ENCODE results near the gene C1orf232. TPM values are rescaled to one million over a fixed set of nuclear protein-coding genes. Genes with fewer than 3 reads are reported as not detected.

Gene C1orf232
- polyA plus RNA-seq, 2 donors = not detected

DNA sequence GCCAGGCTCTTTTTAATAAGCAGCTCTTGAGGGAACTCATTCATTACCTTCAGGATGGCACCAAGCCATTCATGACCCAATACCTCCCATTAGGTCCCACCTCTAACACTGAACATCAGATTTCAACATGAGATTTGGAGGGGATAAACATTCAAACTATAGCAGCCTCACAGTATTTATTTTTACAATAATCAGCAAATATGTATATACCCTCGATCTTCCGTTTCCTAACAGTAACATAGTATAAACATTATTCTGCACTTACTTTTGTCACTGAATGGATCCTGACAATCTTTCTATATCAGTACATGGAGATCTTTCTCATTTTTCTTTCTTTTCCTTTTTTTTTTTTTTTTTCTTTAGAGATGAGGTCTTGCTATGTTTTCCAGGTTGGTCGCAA is 27.0 kb upstream of the C1orf232 start:
- H3K9me3 ChIP-seq (ENCODE audit: control insufficient read depth in 2 of 2, insufficient read depth in 1 of 2, low read depth in 1 of 2, low read length in 1 of 2) = no peaks in the 10 kb centered on the region
- H3K36me3 ChIP-seq (ENCODE audit: control insufficient read depth in 2 of 2, insufficient read depth in 2 of 2, low read length in 1 of 2) = no peaks in the 10 kb centered on the region
- no peak overlapping the region for H3K4me3 ChIP-seq (ENCODE audit: low read depth in 1 of 2, low read length in 2 of 2)
- H3K27me3 ChIP-seq (ENCODE audit: control insufficient read depth in 1 of 2, insufficient read depth in 2 of 2, low read length in 2 of 2) = no peaks in the 10 kb centered on the region
- no peaks in the 10 kb centered on the region for H3K4me1 ChIP-seq (ENCODE audit: control insufficient read depth in 2 of 2, insufficient read depth in 2 of 2, low read length in 1 of 2)
- WGBS, 2 donors = 56 to 72% methylated on average over 3 of the region's 3 CpGs
- no peak overlapping the region for H3K27ac ChIP-seq (ENCODE audit: low read depth in 2 of 2, low read length in 1 of 2)

DNA sequence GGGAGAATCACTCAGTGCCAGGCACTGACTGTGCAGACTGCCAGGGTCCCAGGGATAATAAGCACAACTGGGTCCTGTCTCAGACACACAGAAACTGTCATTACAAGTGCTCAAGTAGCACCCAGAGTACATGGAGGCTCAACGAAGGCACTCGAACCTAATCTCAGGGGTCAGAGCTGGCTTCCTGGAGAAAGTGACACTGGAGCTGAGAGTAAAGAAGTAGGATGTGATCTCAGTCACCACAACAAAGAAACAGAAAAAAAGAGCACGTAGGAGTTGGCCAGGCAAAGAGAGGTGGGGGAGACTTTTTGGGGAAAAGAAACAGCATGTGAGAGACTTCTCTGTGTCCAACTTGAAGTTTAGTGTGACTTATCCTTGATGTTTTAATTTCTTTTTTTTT is 23.0 kb upstream of the C1orf232 start:
- Histone ChIP-seq H3K9me3 (ENCODE audit: control insufficient read depth in 2 of 2, insufficient read depth in 1 of 2, low read depth in 1 of 2, low read length in 1 of 2) (no peaks in the 10 kb centered on the region), H3K27ac (ENCODE audit: low read depth in 2 of 2, low read length in 1 of 2) (no peak overlapping the region), H3K4me1 (ENCODE audit: control insufficient read depth in 2 of 2, insufficient read depth in 2 of 2, low read length in 1 of 2) (no peaks in the 10 kb centered on the region), H3K27me3 (ENCODE audit: control insufficient read depth in 1 of 2, insufficient read depth in 2 of 2, low read length in 2 of 2) (no peaks in the 10 kb centered on the region), H3K36me3 (ENCODE audit: control insufficient read depth in 2 of 2, insufficient read depth in 2 of 2, low read length in 1 of 2) (peaks cover 0 to 11% of the 10 kb centered on the region in 2 donors), H3K4me3 (ENCODE audit: low read depth in 1 of 2, low read length in 2 of 2) (no peak overlapping the region)
- WGBS, 2 donors = 47 to 53% methylated on average over 3 of the region's 3 CpGs

DNA sequence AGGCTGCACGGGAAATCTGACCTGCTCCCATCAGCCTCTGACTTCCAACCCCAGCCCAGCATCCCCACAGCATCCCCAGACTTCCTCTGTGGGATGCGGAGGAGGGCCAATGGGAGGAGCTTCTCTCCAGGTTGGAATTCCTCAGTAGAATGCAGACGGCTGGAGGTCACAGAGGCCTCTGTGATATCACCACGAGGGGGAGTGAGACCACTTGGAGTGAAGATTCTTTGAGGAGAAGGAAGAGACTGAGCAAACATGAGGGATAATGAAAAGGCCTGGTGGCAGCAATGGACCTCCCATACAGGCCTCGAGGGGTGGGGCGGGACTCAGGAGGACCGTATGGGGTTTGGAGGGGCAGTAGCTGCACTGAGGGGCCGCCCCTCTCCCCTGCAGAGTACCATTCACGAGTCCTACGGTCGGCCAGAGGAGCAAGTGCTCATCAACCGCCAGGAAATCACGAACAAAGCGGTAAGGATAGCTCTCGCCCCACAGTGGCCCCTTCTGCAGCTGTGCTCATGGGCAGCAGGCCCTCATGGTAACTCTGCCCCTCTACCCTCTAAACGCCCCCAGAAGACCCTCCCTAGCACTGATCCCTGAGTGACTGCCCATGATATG is 21.7 kb upstream of the C1orf232 start, which contains the start of gene CATSPER4:
CATSPER4 (plus strand) TSS at position 230 of the 615 bp plus-strand sequence; CDS start at position 256, 26 bp downstream.
- H3K4me1 ChIP-seq (ENCODE audit: control insufficient read depth in 2 of 2, insufficient read depth in 2 of 2, low read length in 1 of 2) = no peaks in the 10 kb centered on the region
- H3K36me3 ChIP-seq (ENCODE audit: control insufficient read depth in 2 of 2, insufficient read depth in 2 of 2, low read length in 1 of 2) = peaks cover 0 to 16% of the 10 kb centered on the region in 2 donors
- 50 to 60% methylated on average over 16 of the region's 16 CpGs for WGBS, 2 donors
- no peak within 1 kb of the TSS for H3K27ac ChIP-seq (ENCODE audit: low read depth in 2 of 2, low read length in 1 of 2)
- no peaks in the 10 kb centered on the region for H3K9me3 ChIP-seq (ENCODE audit: control insufficient read depth in 2 of 2, insufficient read depth in 1 of 2, low read depth in 1 of 2, low read length in 1 of 2)
- H3K4me3 ChIP-seq (ENCODE audit: low read depth in 1 of 2, low read length in 2 of 2) = no peak within 1 kb of the TSS
- no peaks in the 10 kb centered on the region for H3K27me3 ChIP-seq (ENCODE audit: control insufficient read depth in 1 of 2, insufficient read depth in 2 of 2, low read length in 2 of 2)

DNA sequence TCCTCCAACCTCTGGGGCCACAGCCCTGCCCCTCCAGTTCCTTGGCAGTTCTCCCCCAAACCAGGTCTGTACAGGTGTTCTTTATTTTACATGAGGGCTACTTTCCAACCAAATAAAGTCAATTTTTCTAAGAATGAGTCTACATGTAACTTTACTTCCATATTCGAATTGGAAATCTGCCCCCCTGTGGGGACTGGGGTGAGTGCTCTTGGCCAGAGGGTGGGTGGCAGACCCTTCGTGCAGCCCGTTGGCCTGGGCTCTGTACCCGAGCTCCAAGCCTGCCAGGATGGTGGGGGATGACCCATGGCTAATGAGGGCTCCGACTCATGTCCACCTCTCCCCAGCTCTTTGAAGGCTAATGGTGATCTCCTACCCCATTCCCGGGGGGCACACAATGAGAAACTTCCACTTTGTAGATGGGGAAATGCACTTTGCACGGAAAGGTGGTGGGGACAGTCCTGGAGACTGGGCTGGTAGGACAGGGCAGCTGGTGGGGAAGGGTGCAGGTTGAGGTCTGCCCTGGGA is 21.1 kb upstream of the C1orf232 start:
- 78 to 83% methylated on average over 7 of the region's 7 CpGs for WGBS, 2 donors
- H3K4me1 ChIP-seq (ENCODE audit: control insufficient read depth in 2 of 2, insufficient read depth in 2 of 2, low read length in 1 of 2) = no peaks in the 10 kb centered on the region
- H3K9me3 ChIP-seq (ENCODE audit: control insufficient read depth in 2 of 2, insufficient read depth in 1 of 2, low read depth in 1 of 2, low read length in 1 of 2) = no peaks in the 10 kb centered on the region
- peaks cover 0 to 18% of the 10 kb centered on the region in 2 donors for H3K36me3 ChIP-seq (ENCODE audit: control insufficient read depth in 2 of 2, insufficient read depth in 2 of 2, low read length in 1 of 2)
- H3K4me3 ChIP-seq (ENCODE audit: low read depth in 1 of 2, low read length in 2 of 2) = no peak overlapping the region
- no peaks in the 10 kb centered on the region for H3K27me3 ChIP-seq (ENCODE audit: control insufficient read depth in 1 of 2, insufficient read depth in 2 of 2, low read length in 2 of 2)
- no peak overlapping the region for H3K27ac ChIP-seq (ENCODE audit: low read depth in 2 of 2, low read length in 1 of 2)

DNA sequence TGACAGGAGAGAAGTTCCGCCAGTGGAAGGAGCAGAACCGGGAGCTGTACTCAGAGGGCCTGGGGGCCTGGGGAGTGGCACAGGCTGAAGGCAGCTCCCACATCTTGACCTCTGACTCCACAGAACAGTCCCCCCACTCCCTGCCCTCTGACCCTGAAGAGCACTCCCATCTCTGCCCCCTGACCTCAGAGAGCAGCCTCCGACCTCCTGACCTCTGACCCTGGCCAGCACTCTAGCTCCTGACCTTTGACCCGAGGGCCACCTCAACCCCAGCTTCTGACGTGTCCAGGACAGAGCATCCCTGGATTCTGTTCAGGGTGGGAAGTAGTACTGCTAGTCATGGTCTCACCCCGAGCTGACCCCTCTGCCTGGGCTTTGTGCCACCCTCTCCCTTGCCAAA is 20.6 kb upstream of the C1orf232 start:
- H3K9me3 ChIP-seq (ENCODE audit: control insufficient read depth in 2 of 2, insufficient read depth in 1 of 2, low read depth in 1 of 2, low read length in 1 of 2) = no peaks in the 10 kb centered on the region
- peaks cover 0 to 19% of the 10 kb centered on the region in 2 donors for H3K36me3 ChIP-seq (ENCODE audit: control insufficient read depth in 2 of 2, insufficient read depth in 2 of 2, low read length in 1 of 2)
- H3K4me3 ChIP-seq (ENCODE audit: low read depth in 1 of 2, low read length in 2 of 2) = no peak overlapping the region
- WGBS, 2 donors = 76 to 80% methylated on average over 6 of the region's 6 CpGs
- no peaks in the 10 kb centered on the region for H3K27me3 ChIP-seq (ENCODE audit: control insufficient read depth in 1 of 2, insufficient read depth in 2 of 2, low read length in 2 of 2)
- no peaks in the 10 kb centered on the region for H3K4me1 ChIP-seq (ENCODE audit: control insufficient read depth in 2 of 2, insufficient read depth in 2 of 2, low read length in 1 of 2)
- no peak overlapping the region for H3K27ac ChIP-seq (ENCODE audit: low read depth in 2 of 2, low read length in 1 of 2)

DNA sequence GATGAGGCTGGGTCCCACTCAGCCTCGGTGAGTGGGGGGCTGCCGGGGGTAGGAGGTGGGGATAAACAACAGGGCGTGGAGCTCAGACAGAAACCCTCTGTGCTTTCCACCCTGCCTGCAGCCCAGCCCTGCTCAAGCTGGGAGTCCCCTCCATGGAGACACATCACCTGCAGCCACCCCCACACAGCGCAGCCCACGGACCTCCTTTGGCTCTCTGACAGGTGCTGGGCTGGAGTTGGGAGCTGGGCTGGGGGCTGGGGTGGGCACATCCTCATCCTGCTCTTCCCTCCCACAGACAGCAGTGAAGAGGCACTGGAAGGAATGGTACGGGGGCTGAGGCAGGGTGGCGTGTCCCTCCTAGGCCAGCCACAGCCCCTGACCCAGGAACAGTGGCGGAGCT is 19.7 kb upstream of the C1orf232 start:
- Histone ChIP-seq H3K9me3 (ENCODE audit: control insufficient read depth in 2 of 2, insufficient read depth in 1 of 2, low read depth in 1 of 2, low read length in 1 of 2) (no peaks in the 10 kb centered on the region), H3K27ac (ENCODE audit: low read depth in 2 of 2, low read length in 1 of 2) (no peak overlapping the region), H3K4me1 (ENCODE audit: control insufficient read depth in 2 of 2, insufficient read depth in 2 of 2, low read length in 1 of 2) (no peaks in the 10 kb centered on the region), H3K27me3 (ENCODE audit: control insufficient read depth in 1 of 2, insufficient read depth in 2 of 2, low read length in 2 of 2) (no peaks in the 10 kb centered on the region), H3K36me3 (ENCODE audit: control insufficient read depth in 2 of 2, insufficient read depth in 2 of 2, low read length in 1 of 2) (peaks cover 0 to 23% of the 10 kb centered on the region in 2 donors), H3K4me3 (ENCODE audit: low read depth in 1 of 2, low read length in 2 of 2) (no peak overlapping the region)
- 88 to 94% methylated on average over 8 of the region's 8 CpGs for WGBS, 2 donors

DNA sequence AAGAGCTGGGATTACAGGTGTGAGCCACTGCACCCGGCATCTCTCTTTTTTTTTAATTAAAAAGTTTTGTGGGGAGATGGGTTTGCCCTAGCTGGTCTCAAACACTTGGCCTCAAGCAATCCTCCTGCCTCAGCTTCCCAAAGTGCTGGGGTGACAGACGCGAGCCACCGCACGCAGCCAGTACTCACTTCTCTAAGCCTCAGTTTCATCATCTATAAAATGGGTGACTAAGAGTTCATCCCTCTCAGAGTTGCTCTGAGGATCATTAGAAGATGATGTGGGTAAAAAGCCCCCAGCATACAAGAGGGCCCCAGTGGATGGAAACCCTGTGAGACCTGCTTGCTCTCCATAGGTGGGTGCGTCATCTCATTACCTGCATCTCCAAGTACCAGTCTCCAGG is 19.1 kb upstream of the C1orf232 start:
- Histone ChIP-seq H3K27ac (ENCODE audit: low read depth in 2 of 2, low read length in 1 of 2) (no peak overlapping the region), H3K4me3 (ENCODE audit: low read depth in 1 of 2, low read length in 2 of 2) (no peak overlapping the region), H3K9me3 (ENCODE audit: control insufficient read depth in 2 of 2, insufficient read depth in 1 of 2, low read depth in 1 of 2, low read length in 1 of 2) (no peaks in the 10 kb centered on the region), H3K4me1 (ENCODE audit: control insufficient read depth in 2 of 2, insufficient read depth in 2 of 2, low read length in 1 of 2) (no peaks in the 10 kb centered on the region), H3K27me3 (ENCODE audit: control insufficient read depth in 1 of 2, insufficient read depth in 2 of 2, low read length in 2 of 2) (no peaks in the 10 kb centered on the region), H3K36me3 (ENCODE audit: control insufficient read depth in 2 of 2, insufficient read depth in 2 of 2, low read length in 1 of 2) (peaks cover 0 to 28% of the 10 kb centered on the region in 2 donors)
- WGBS, 2 donors = 91 to 96% methylated on average over 6 of the region's 6 CpGs

DNA sequence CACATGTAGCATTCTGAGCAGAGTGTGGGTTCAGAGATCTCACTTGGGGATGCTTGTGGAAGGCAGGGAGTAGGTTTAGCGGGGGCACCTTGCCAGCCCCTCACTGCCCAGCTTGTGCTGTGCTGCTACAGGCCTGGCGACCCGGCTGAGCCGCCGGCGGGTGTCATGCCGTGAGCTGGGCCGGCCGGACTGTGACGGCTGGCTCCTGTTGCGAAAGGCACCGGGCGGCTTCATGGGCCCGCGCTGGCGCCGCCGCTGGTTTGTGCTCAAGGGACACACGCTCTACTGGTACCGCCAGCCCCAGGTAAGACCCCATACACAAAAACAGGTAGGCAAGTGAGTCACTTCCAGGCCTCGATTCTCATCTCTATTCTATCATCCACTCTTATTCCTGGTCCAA is 16.1 kb upstream of the C1orf232 start:
- H3K36me3 ChIP-seq (ENCODE audit: control insufficient read depth in 2 of 2, insufficient read depth in 2 of 2, low read length in 1 of 2) = peaks cover 0 to 38% of the 10 kb centered on the region in 2 donors
- WGBS, 2 donors = 94 to 96% methylated on average over 21 of the region's 21 CpGs
- no peak overlapping the region for H3K4me3 ChIP-seq (ENCODE audit: low read depth in 1 of 2, low read length in 2 of 2)
- no peak overlapping the region for H3K27ac ChIP-seq (ENCODE audit: low read depth in 2 of 2, low read length in 1 of 2)
- no peaks in the 10 kb centered on the region for H3K9me3 ChIP-seq (ENCODE audit: control insufficient read depth in 2 of 2, insufficient read depth in 1 of 2, low read depth in 1 of 2, low read length in 1 of 2)
- H3K4me1 ChIP-seq (ENCODE audit: control insufficient read depth in 2 of 2, insufficient read depth in 2 of 2, low read length in 1 of 2) = peaks cover 4 to 5% of the 10 kb centered on the region in 2 donors
- H3K27me3 ChIP-seq (ENCODE audit: control insufficient read depth in 1 of 2, insufficient read depth in 2 of 2, low read length in 2 of 2) = no peaks in the 10 kb centered on the region

DNA sequence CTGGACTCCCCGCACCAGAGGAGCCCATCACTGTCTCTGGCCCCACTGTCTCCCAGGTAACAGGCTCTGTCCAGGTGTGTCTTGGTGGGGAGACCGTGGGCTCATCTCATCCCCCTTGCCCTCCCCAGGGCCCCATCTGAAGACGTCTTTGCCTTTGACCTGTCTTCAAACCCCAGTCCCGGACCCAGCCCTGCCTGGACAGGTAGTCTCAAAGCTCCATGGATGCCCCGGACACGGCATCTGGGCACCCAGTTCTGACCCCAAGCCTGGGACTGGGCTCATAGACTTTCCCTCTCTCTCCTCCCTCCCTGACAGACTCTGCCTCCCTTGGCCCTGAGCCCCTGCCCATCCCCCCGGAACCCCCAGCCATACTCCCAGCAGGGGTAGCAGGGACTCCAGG is 15.3 kb upstream of the C1orf232 start:
- Histone ChIP-seq H3K27me3 (ENCODE audit: control insufficient read depth in 1 of 2, insufficient read depth in 2 of 2, low read length in 2 of 2) (no peaks in the 10 kb centered on the region), H3K4me1 (ENCODE audit: control insufficient read depth in 2 of 2, insufficient read depth in 2 of 2, low read length in 1 of 2) (peaks cover 4 to 5% of the 10 kb centered on the region in 2 donors), H3K4me3 (ENCODE audit: low read depth in 1 of 2, low read length in 2 of 2) (no peak overlapping the region), H3K27ac (ENCODE audit: low read depth in 2 of 2, low read length in 1 of 2) (no peak overlapping the region), H3K9me3 (ENCODE audit: control insufficient read depth in 2 of 2, insufficient read depth in 1 of 2, low read depth in 1 of 2, low read length in 1 of 2) (no peaks in the 10 kb centered on the region), H3K36me3 (ENCODE audit: control insufficient read depth in 2 of 2, insufficient read depth in 2 of 2, low read length in 1 of 2) (peaks cover 0 to 37% of the 10 kb centered on the region in 2 donors)
- 92 to 93% methylated on average over 7 of the region's 7 CpGs for whole genome bisulfite sequencing, 2 donors

DNA sequence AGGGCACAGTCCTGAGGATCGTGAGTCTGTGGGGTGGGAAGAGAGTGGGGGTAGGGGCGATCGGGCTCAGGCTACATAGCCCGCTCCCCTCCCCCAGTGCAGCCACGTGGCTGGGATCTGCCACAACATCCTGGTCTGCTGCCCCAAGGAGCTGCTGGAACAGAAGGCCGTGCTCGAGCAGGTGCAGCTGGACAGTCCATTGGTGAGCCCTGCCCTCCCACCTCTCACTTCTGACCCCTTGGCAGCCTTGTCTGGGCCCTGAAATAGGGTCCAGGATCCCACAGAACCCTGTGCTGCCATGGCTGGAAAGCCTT is 13.6 kb upstream of the C1orf232 start:
- WGBS, 2 donors = 81 to 82% methylated on average over 7 of the region's 7 CpGs
- peaks cover 0 to 29% of the 10 kb centered on the region in 2 donors for H3K36me3 ChIP-seq (ENCODE audit: control insufficient read depth in 2 of 2, insufficient read depth in 2 of 2, low read length in 1 of 2)

More for the DNA sequence above, 13.6 kb upstream of the C1orf232 start:
- Histone ChIP-seq H3K9me3 (ENCODE audit: control insufficient read depth in 2 of 2, insufficient read depth in 1 of 2, low read depth in 1 of 2, low read length in 1 of 2) (no peaks in the 10 kb centered on the region), H3K4me1 (ENCODE audit: control insufficient read depth in 2 of 2, insufficient read depth in 2 of 2, low read length in 1 of 2) (peaks cover 4 to 5% of the 10 kb centered on the region in 2 donors), H3K4me3 (ENCODE audit: low read depth in 1 of 2, low read length in 2 of 2) (no peak overlapping the region), H3K27me3 (ENCODE audit: control insufficient read depth in 1 of 2, insufficient read depth in 2 of 2, low read length in 2 of 2) (no peaks in the 10 kb centered on the region), H3K27ac (ENCODE audit: low read depth in 2 of 2, low read length in 1 of 2) (no peak overlapping the region)

Measured in esophagus (tissue), 2 donors.